Measurements from ENCODE around the gene HPCAL1.

HPCAL1 gene

DNA sequence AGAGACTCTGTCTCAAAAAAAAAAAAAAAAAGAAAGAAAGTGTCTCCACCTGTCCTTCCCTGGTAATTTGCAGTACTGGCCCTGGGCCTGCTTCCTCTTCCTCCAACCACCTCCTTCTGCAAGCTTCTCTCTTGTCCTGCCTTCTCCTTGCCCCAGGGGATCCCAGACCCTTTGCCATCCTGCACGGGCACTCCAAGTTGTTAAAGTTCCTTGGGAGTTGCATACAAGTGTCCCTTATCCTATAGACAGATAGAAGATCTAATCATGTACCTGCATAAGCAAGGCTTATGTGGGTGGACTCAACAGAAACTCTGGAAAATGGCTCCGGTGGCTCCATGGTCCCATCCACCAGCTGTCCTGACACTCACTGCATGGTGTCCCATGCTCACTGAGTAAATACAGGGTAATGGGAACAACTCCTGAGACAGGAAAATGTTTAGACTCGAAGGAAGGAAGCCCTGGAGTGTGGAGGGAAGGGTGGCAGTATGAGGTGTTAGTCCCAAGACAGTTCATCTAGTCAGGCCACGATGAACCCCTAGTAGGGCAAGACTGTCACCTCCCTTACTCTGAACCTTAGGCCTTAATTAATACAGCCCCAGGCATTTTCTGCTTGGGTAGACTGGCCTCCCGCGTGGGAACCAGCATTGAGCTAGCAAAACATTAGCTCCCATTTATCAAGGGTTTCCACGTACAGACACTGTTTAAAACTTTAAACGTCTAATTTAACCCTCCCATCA, 128.3 kb downstream of the HPCAL1 start:
- ATAC-seq (replicated peaks) (no peak), DNase-seq (no peak)
- H3K27ac Mint-ChIP-seq: peak overlapping the region in 1 of 2 donors; percentile 42
- peak overlapping the region in 1 of 2 donors; percentile 85 for H3K4me3 Mint-ChIP-seq
- H3K27me3 Mint-ChIP-seq: peaks cover 0 to 20% of the 10 kb centered on the region in 2 donors
- H3K4me1 Mint-ChIP-seq (ENCODE audit: low read depth in 2 of 2): peaks cover 11% of the 10 kb centered on the region in 2 donors
- peaks cover 4% of the 10 kb centered on the region for H3K36me3 Mint-ChIP-seq (ENCODE audit: insufficient read depth)
- H3K9me3 Mint-ChIP-seq: no peaks in the 10 kb centered on the region

DNA sequence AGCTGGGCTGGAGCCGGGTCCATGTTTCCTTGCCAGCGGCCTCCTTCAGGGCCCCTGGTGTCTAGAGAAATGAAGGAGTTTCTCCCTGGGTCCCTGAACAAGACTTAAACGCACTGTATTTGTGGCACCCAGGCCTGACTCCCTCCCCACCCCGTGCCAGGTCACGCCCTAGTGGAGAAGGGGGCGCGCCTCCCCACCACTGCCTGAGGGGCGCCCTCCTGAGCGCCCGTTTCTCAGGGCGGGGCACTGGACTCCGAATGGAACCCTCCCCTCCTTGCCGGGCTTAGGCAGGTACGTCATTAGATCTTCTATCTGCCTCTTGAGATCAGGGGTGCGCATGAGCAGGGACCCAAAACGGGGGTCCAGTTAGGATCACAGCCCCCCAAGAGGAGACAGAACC, 129.1 kb downstream of the HPCAL1 start:
- DNase-seq (no peak), ATAC-seq (replicated peaks) (no peak)
- peaks cover 7% of the 10 kb centered on the region for H3K36me3 Mint-ChIP-seq (ENCODE audit: insufficient read depth)
- peak overlapping the region; percentile 71 to 85 for H3K4me3 Mint-ChIP-seq
- peaks cover 0 to 20% of the 10 kb centered on the region in 2 donors for H3K27me3 Mint-ChIP-seq
- no peaks in the 10 kb centered on the region for H3K9me3 Mint-ChIP-seq
- peaks cover 11% of the 10 kb centered on the region in 2 donors for H3K4me1 Mint-ChIP-seq (ENCODE audit: low read depth in 2 of 2)
- peak overlapping the region in 1 of 2 donors; percentile 44 for H3K27ac Mint-ChIP-seq

DNA sequence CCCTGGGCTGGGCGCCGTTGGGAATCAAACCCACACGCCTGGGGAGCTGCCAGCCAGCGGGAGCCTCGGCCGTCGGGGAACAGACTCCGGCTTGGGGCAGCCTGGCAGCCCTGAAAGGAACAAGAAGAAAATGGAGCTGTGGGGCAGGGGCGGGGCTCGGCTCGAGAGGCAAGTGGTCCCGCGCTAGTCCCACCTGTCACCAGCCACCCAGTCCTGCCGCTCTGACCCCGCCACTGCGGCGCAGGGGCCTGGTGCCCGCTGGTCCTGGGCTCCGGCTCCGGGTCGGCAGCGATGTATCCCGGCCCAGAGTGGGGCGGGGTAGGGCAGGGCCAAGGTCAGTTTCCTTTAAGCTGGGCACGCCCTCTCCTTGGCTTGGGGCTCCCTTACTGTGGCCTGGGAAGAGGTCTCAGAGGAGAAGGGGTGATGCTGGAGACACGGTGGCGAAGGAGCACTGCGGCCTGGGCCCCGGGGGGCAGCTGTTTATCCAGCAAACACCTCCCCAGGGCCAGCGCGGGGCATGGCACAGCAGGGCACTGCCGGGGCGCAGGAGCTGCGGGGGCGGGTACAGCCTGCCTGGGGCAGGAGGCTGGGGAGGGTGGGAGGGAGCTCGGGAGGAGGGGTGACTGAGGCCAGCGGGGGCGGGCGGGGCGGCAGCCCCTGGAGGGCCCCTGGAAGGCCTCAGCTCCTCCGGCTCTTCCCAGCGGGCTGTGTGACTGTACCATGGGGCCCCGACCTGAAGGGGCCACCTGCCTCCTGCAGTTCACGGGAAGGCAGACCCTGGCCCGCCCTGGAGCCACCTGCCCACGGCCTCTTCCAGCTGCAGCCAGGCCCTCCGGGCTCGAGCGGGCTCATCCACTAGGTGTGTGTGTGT, 129.8 kb downstream of the HPCAL1 start:
- Mint-ChIP-seq H3K4me3 (peak overlapping the region; percentile 71 to 85), H3K27me3 (peaks cover 0 to 20% of the 10 kb centered on the region in 2 donors), H3K4me1 (ENCODE audit: low read depth in 2 of 2) (peaks cover 11% of the 10 kb centered on the region in 2 donors), H3K9me3 (no peaks in the 10 kb centered on the region), H3K27ac (peak overlapping the region in 1 of 2 donors; percentile 44), H3K36me3 (ENCODE audit: insufficient read depth) (peaks cover 3% of the 10 kb centered on the region)
- peak; percentile 21 for ATAC-seq (replicated peaks)
- no peak for DNase-seq

DNA sequence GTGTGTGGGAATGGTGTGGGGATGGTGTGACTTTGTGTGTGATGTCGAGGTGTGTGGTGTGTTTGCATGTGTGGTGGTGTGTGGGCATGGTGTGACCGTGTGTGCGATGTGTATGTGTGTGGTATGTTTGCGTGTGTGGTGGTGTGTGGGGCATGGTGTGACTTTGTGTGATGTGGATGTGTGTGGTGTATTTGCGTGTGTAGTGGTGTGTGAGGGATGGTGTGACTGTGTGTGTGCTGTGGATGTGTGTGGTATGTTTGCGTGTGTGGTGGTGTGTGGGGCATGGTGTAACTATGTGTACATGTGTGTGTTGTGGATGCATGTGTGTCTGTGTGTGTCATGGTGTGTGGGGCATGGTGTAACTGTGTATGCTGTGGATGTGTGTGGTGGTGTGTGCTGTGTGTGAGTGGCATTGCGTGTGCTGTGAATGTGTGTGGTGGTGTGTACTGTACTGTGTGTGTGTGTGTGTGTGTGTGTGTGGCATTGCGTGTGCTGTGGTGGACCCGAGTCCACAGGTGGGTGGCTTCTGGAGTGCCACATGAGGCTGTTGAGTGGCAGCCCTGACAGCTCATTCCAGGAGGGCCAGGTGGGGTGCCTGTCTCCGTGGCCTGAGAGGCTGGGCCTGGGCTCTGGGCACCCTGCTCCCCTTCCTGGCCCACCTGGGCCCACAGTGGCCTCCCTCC, 130.7 kb downstream of the HPCAL1 start:
- no peak for DNase-seq
- H3K36me3 Mint-ChIP-seq (ENCODE audit: insufficient read depth): peaks cover 3% of the 10 kb centered on the region
- no peaks in the 10 kb centered on the region for H3K9me3 Mint-ChIP-seq
- H3K27ac Mint-ChIP-seq: no peak overlapping the region
- ATAC-seq (replicated peaks): no peak
- peaks cover 0 to 20% of the 10 kb centered on the region in 2 donors for H3K27me3 Mint-ChIP-seq
- H3K4me1 Mint-ChIP-seq (ENCODE audit: low read depth in 2 of 2): peaks cover 11% of the 10 kb centered on the region in 2 donors
- H3K4me3 Mint-ChIP-seq: no peak overlapping the region

DNA sequence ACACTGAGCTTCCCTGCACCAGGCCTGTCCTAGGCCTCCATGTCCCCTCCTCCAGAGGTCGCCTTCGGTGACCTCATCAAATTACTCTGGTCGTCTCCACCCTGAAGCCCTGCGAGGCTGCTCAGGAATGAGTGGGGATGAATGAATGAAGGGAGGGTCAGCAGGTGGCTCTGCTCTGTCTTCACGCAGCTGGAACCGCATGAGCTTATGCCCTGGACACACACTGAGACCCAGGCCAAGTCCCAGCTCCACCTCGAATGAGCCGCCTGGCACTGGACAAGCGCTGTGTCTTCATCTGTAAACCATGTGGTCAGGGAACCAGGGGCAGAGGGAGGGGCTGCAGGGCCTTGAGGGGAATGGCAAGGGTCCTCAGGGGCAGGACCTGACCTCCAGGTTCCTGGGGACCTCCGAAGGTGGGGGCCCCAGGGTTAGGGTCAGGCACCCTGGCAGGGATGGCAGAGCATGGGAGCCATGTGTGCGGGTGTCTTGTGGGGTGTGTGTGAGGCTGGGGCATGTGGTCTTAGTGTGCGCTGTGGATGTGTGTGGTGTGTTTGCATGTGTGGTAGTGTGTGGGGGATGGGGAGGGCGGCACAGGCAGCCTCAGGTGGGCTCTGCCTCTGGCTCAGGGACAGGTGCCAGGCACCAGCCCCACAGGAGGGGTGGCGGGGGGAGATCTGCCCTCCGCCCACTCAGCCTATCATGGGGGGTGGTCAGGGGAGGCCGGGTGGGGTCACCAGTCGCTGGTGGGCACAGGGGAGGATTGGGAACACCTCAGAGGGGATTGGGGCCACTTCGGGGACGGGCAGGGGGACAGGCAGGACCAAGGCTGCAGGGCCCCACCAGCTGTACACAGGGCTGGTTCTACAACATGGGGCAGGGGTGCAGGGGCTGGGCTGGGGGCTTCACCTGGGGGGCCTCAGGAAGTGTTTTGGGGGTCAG, 131.5 kb downstream of the HPCAL1 start:
- Mint-ChIP-seq H3K36me3 (ENCODE audit: insufficient read depth) (peaks cover 11% of the 10 kb centered on the region), H3K4me3 (no peak overlapping the region), H3K27ac (no peak overlapping the region), H3K27me3 (peaks cover 0 to 20% of the 10 kb centered on the region in 2 donors), H3K4me1 (ENCODE audit: low read depth in 2 of 2) (peaks cover 11% of the 10 kb centered on the region in 2 donors), H3K9me3 (no peaks in the 10 kb centered on the region)
- ATAC-seq (replicated peaks) (peak; percentile 1), DNase-seq (no peak)

DNA sequence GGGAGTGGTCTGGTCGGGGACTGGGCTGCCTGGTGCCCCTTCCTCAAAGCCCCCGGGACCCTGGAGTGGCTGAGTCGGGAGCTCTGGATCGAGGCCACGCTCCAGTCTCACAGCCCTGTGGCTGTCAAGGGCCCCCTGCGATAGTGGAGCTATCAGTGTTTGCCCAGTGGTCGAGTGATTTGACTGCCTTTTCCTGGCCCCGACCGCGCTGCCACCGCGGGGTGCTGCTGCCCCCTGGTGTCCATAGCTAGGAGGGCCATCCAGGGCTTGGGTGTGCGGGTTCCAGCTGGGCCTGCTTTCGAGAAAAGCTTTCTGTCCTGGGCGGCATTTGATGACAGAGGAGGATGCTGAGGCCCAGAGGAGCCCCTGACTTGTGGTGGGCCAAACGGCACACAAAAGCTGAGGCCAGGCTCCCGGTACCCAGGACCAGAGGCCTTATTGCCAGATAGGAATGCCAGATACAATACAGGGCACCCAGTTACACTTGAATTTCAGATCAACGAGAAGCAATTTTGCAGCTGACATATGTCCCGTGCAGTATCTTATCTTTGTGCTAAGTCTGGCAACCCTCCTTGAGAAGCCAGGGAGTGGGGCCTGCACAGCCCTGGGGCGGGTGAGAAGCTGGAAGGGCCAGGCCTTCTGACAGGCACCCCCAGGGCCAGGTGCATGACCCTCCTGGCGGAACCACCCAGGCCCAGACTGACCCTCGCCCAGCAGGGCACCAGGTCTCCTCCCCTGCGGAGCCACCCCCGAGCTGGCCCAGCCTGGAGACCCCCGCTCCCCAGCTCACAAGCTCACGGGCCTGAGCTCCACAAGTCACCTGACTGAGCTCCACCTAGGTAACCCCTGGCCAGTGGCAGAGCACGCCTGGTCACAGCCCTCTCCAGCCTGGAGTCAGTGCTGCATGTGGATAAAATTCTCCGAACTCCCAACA, 132.4 kb downstream of the HPCAL1 start:
- Mint-ChIP-seq H3K4me3 (no peak overlapping the region), H3K4me1 (ENCODE audit: low read depth in 2 of 2) (peaks cover 11% of the 10 kb centered on the region in 2 donors), H3K27ac (no peak overlapping the region), H3K36me3 (ENCODE audit: insufficient read depth) (peaks cover 21% of the 10 kb centered on the region), H3K27me3 (peaks cover 0 to 20% of the 10 kb centered on the region in 2 donors), H3K9me3 (no peaks in the 10 kb centered on the region)
- peak; percentile 69 for ATAC-seq (replicated peaks)
- DNase-seq: peak; percentile 62 to 71 (median 68)

DNA sequence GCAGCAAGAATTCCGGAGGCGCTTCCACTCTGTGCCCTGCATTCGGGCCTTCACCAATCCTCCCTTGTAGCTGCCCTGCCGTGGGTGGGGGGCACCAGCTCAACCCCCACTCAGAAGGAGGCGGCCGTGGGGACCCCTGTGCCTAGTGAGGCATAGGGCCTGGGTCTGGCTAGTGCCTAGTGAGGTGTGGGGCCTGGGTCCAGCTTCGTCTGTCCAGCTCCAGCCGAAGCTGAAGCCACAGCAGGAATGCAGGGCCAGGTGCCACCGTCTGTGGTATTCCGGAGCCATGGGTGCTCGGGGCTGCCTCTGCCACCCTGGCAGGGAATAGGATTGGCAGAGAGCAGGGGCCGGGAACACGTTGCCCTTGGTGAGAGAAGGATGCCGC, 133.1 kb downstream of the HPCAL1 start:
- Mint-ChIP-seq H3K27ac (no peak overlapping the region), H3K9me3 (no peaks in the 10 kb centered on the region), H3K4me1 (ENCODE audit: low read depth in 2 of 2) (peaks cover 11% of the 10 kb centered on the region in 2 donors), H3K36me3 (ENCODE audit: insufficient read depth) (peaks cover 27% of the 10 kb centered on the region), H3K4me3 (no peak overlapping the region), H3K27me3 (peaks cover 0 to 20% of the 10 kb centered on the region in 2 donors)
- no peak for DNase-seq
- ATAC-seq (replicated peaks): no peak

DNA sequence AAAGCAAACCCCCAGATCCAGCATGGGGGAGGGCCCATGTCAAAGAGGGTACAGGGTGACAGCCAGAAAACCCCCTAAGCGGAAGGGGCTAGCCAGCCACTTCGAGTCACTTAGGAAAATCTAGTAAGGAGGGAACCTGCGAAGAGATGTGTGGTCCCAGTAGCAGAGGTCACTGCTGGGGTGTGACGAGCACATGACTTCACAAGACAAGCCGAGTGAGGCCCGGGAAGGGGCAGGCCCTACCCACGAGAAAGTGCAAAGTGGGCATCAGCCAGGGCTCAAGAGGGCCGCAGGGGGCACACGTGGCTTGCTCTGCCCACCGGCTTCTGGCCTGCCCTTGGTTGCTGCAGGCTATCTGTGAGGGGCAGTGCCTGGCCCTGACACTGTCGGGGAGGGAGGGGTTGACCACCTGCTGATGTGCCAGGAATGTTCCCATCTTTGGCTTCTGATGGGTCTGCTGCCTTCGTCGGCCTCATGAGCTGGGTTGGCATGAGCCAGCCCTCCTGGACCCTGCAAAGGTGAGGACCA, 133.9 kb downstream of the HPCAL1 start:
- Mint-ChIP-seq H3K36me3 (ENCODE audit: insufficient read depth) (peaks cover 36% of the 10 kb centered on the region), H3K27ac (no peak overlapping the region), H3K27me3 (peaks cover 0 to 19% of the 10 kb centered on the region in 2 donors), H3K9me3 (no peaks in the 10 kb centered on the region), H3K4me3 (no peak overlapping the region), H3K4me1 (ENCODE audit: low read depth in 2 of 2) (peaks cover 9 to 11% of the 10 kb centered on the region in 2 donors)
- DNase-seq (no peak), ATAC-seq (replicated peaks) (no peak)

DNA sequence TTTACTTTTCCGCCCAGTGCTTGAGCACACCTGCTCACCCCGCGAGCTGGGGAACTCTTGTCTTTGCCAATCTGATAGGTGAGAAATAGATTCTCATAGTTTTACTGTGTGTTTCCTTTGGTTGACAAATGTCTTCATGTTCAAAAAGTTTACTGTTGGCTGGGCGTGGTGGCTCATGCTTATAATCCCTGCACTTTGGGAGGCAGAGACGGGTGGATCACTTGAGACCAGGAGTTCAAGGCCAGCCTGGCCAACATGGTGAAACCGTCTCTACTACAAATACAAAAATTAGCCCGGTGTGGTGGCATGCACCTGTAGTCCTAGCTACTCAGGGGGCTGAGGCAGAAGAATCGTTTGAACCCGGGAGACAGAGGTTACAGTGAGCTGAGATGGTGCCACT, 135.1 kb downstream of the HPCAL1 start:
- no peak for DNase-seq
- Mint-ChIP-seq H3K27ac (peak overlapping the region in 1 of 2 donors; percentile 51), H3K4me1 (ENCODE audit: low read depth in 2 of 2) (peaks cover 3 to 6% of the 10 kb centered on the region in 2 donors), H3K27me3 (peaks cover 0 to 8% of the 10 kb centered on the region in 2 donors), H3K9me3 (no peaks in the 10 kb centered on the region), H3K36me3 (ENCODE audit: insufficient read depth) (peaks cover 47% of the 10 kb centered on the region), H3K4me3 (no peak overlapping the region)
- ATAC-seq (replicated peaks): no peak

DNA sequence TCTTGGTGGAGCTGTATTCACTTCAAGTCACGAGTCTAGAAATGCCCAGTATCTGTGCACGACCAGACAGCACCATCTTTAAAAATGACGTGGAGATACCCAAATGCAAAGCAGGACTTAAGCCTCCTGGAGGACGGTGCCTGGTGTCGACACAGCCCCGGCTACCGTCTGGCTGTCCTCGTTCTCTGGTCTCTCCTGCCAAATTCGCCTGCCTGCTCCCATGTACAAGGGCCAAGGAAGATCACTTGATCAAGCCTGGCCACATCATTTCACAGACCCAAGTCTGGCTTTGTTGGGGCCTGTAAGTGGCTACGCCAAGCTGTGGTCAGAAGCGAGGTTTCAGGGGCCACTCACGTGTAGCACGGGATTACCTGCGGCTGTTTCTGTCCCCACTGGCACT, 136.0 kb downstream of the HPCAL1 start:
- Mint-ChIP-seq H3K4me1 (ENCODE audit: low read depth in 2 of 2) (peaks cover 3% of the 10 kb centered on the region in 2 donors), H3K27me3 (no peaks in the 10 kb centered on the region), H3K36me3 (ENCODE audit: insufficient read depth) (peaks cover 55% of the 10 kb centered on the region), H3K9me3 (no peaks in the 10 kb centered on the region), H3K4me3 (no peak overlapping the region), H3K27ac (peak overlapping the region in 1 of 2 donors; percentile 56)
- ATAC-seq (replicated peaks) (no peak), DNase-seq (no peak)

DNA sequence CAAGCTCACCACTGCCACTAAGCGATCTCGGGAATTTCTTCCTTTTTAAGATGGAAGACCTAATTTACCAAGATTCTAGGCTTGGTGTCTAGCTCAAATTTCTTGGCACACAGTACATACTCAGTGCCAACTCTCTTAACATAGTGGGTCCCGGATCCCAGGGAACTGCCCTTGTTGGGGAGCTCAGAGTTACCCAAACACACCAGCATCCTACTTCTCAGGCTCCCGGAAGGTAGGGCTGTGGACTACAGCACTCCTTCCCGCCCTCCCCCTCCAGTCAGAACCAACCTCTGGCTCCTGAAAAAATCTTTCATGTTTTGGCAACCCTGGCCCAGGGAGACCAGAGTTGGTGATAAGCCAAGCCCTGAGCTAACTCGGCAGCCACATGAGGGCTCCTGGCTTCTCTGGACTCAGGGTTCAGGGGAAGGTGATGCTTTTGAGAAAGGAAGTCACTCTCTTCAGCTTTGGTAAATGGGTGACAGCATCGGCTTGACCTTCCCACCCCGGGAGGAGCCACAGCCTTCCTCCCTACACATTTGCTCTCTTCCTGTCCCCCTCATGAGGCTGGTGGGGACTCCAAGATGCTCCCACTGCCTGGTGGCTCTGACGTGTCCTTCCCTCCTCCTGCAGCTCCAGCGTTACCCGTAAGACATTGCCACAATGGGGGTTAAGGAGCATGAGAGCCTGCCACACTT, 136.6 kb downstream of the HPCAL1 start:
- no peaks in the 10 kb centered on the region for H3K9me3 Mint-ChIP-seq
- peak; percentile 11 for ATAC-seq (replicated peaks)
- no peak for DNase-seq
- no peak overlapping the region for H3K4me3 Mint-ChIP-seq
- H3K36me3 Mint-ChIP-seq (ENCODE audit: insufficient read depth): peaks cover 62% of the 10 kb centered on the region
- H3K27me3 Mint-ChIP-seq: no peaks in the 10 kb centered on the region
- peak overlapping the region; percentile 33 to 56 for H3K27ac Mint-ChIP-seq
- H3K4me1 Mint-ChIP-seq (ENCODE audit: low read depth in 2 of 2): peaks cover under 1 to 2% of the 10 kb centered on the region in 2 donors
